Adrenal gland (tissue), 12 donors: ENCODE data around the gene TPX2. TPM values are rescaled to one million over a fixed set of nuclear protein-coding genes. Genes with fewer than 3 reads are reported as not detected.

Source experiments
- DNase-seq, 7 donors: peaks; one replicate each; pipeline ENCODE4 v3.0.0-alpha.2; 2019 to 2020
- H3K27ac ChIP-seq, 5 donors: fragments of 200-600 bp; sonication (generic) in 4 of 5; 1 replicate in 3 of 5; 2 replicates in 2 of 5; pipeline versions ENCODE4 v1.5.1 to v1.8.0; 2016 to 2020; ENCODE audit warnings: mild to moderate bottlenecking in 1 of 5
- H3K27me3 ChIP-seq: fragments of 200-600 bp; 2 replicates; pipeline ENCODE4 v1.8.0; 2021
- H3K36me3 ChIP-seq, 2 donors: fragments of 200-600 bp; replicated peaks in 1 of 2; 1 replicate in 1 of 2; 2 replicates in 1 of 2; pipeline versions ENCODE4 v1.5.1 to v1.8.0; 2018 to 2022
- H3K4me1 ChIP-seq, 2 donors: fragments of 200-600 bp; replicated peaks in 1 of 2; 1 replicate in 1 of 2; 2 replicates in 1 of 2; pipeline versions ENCODE4 v1.5.1 to v1.8.0; 2018 to 2021
- H3K4me3 ChIP-seq, 4 donors: fragments of 200-600 bp; sonication (generic) in 3 of 4; one replicate each; pipeline ENCODE4 v1.5.1; 2016 to 2018
- H3K9me3 ChIP-seq, 3 donors: fragments of 200-600 bp; sonication (generic) in 1 of 3; replicated peaks in 1 of 3; 1 replicate in 2 of 3; 2 replicates in 1 of 3; pipeline versions ENCODE4 v1.5.1 to v1.8.0; 2016 to 2021
- CTCF ChIP-seq, 6 experiments: fragments of 450-650 bp in 4 of 6; fragments of 200-600 bp in 2 of 6; sonication (generic) in 1 of 6; IDR thresholded peaks; 1 replicate in 5 of 6; 2 replicates in 1 of 6; pipeline versions ENCODE4 v1.5.1 to v1.8.0; 2016 to 2021; ENCODE audit warnings: antibody characterized with exemption in 6 of 6, mild to moderate bottlenecking in 2 of 6, moderate library complexity in 1 of 6
- POLR2A ChIP-seq, 2 donors: fragments of 450-650 bp; IDR thresholded peaks; one replicate each; pipeline ENCODE4 v1.6.1; 2017; ENCODE audit warnings: antibody characterized with exemption in 2 of 2, mild to moderate bottlenecking in 2 of 2, moderate library complexity in 1 of 2
- WGBS, 4 donors: extraction: QIAGEN DNeasy Blood & Tissue Kit in 2 of 4; methylation state at CpG; one replicate each; pipeline versions ENCODE4 v1.1.5 to v1.1.7; 2013 to 2017; 5-methylcytosine and 5-hydroxymethylcytosine counted together
- intact Hi-C, 2 donors: fragments of 100-400 bp; cut with DNase I; formaldehyde crosslinking; loops; one replicate each; pipeline versions ENCODE4 v1.14.1 to v1.15.0; 2022 to 2023
- polyA plus RNA-seq, 3 donors: library from polyadenylated mRNA; stranded (reverse); fragments of 200-250 nt in 2 of 3; fragments of 350-450 nt in 1 of 3; fragmentation: Illumina TruSeq in 1 of 3; extraction: RNeasy Lipid Tissue Mini Kit (QIAGEN cat#74804) in 1 of 3; gene quantifications; one replicate each; pipeline ENCODE4 v1.2.3, GENCODE V29; 2013 to 2014
- total RNA-seq, 9 donors: library from RNA; depleted of rRNA in 4 of 9; stranded (reverse); fragments of >200 nt in 4 of 9; fragments of 120-200 nt in 1 of 9; fragmentation: NEBNext Ultra II Directional in 1 of 9; extraction: Animal tissue kit (Norgen Biotek cat#: 25700) in 1 of 9; gene quantifications; one replicate each; pipeline versions ENCODE4 v1.1.0 to v1.2.4, GENCODE V29; 2013 to 2023
- donor health status: healthy with polysubstance abuse.
- donor health status: Bipolar disorder and iron deficiency.
- donor health status: DM: yes; HTN: yes; CAD: no.
- donor health status: DM: no; HTN: no; CAD: no.
- donor health status: DM: no; HTN: no; CAD: no.
- donor health status: DM: yes; HTN: yes; CAD: no.

The TPX2 gene
- total and polyA plus RNA-seq, 12 donors, result 0.40 to 22.6 (median 2.5) TPM

GRCh38 chr20:31838646-31839292, 99.7 kb downstream of the TPX2 start:
- H3K4me1 ChIP-seq, result peaks cover 8 to 23% of the 10 kb centered on the region in 2 donors
- WGBS, 4 donors, result 75 to 82% (median 77%) methylated on average over 9 of the region's 9 CpGs
- no peak overlapping the region for H3K4me3 ChIP-seq
- no peaks in the 10 kb centered on the region for H3K36me3 ChIP-seq
- H3K27me3 ChIP-seq, result no peaks in the 10 kb centered on the region
- DNase-seq, result peak in 1 of 7 donors; percentile 31
- H3K9me3 ChIP-seq, result no peaks in the 10 kb centered on the region
- intact Hi-C loops, result no loop called here
- TF ChIP-seq CTCF (IDR thresholded peaks at IDR 0.05), result no peak
- no peak for TF ChIP-seq POLR2A (IDR thresholded peaks at IDR 0.05)
- H3K27ac ChIP-seq, result peak overlapping the region in 1 of 5 donors; percentile 50

GRCh38 chr20:31839782-31840487, 100.8 kb downstream of the TPX2 start:
- WGBS, 4 donors, result 62 to 76% (median 72%) methylated on average over 4 to 5 of the region's 5 CpGs

GRCh38 chr20:31840906-31841816, 102.1 kb downstream of the TPX2 start:
- Histone ChIP-seq H3K36me3 (no peaks in the 10 kb centered on the region), H3K4me3 (no peak overlapping the region), H3K27ac (peak overlapping the region in 3 of 5 donors; percentile 13 to 89 (median 47)), H3K27me3 (no peaks in the 10 kb centered on the region), H3K4me1 (peaks cover 4 to 18% of the 10 kb centered on the region in 2 donors), H3K9me3 (no peaks in the 10 kb centered on the region)
- 73 to 79% (median 78%) methylated on average over 11 to 15 of the region's 15 CpGs for WGBS, 4 donors
- TF ChIP-seq CTCF (IDR thresholded peaks at IDR 0.05), result no peak
- no peak for TF ChIP-seq POLR2A (IDR thresholded peaks at IDR 0.05)
- intact Hi-C loops, result no loop called here
- DNase-seq, result no peak

More at GRCh38 chr20:31839782-31840487, 100.8 kb downstream of the TPX2 start:
- TF ChIP-seq POLR2A (IDR thresholded peaks at IDR 0.05) (no peak), CTCF (IDR thresholded peaks at IDR 0.05) (no peak)
- no peak for DNase-seq
- Histone ChIP-seq H3K27ac (no peak overlapping the region), H3K4me1 (peaks cover 8 to 23% of the 10 kb centered on the region in 2 donors), H3K4me3 (no peak overlapping the region), H3K27me3 (no peaks in the 10 kb centered on the region), H3K9me3 (no peaks in the 10 kb centered on the region), H3K36me3 (no peaks in the 10 kb centered on the region)
- intact Hi-C loops, result no loop called here

GRCh38 chr20:31841928-31842327, 102.8 kb downstream of the TPX2 start:
- H3K27ac ChIP-seq, result peak overlapping the region in 3 of 5 donors; percentile 13 to 89 (median 47)
- no peaks in the 10 kb centered on the region for H3K36me3 ChIP-seq
- DNase-seq, result no peak
- no peaks in the 10 kb centered on the region for H3K9me3 ChIP-seq
- peaks cover 0 to 11% of the 10 kb centered on the region in 2 donors for H3K4me1 ChIP-seq
- 50 to 65% (median 58%) methylated on average over 2 to 8 of the region's 8 CpGs for WGBS, 4 donors
- no peaks in the 10 kb centered on the region for H3K27me3 ChIP-seq
- intact Hi-C loops, result no loop called here
- no peak overlapping the region for H3K4me3 ChIP-seq
- TF ChIP-seq POLR2A (IDR thresholded peaks at IDR 0.05) (no peak), CTCF (IDR thresholded peaks at IDR 0.05) (no peak)
